ENCODE measurements around the gene P2RY2. TPM values are rescaled to one million over a fixed set of nuclear protein-coding genes. Genes with fewer than 3 reads are reported as not detected.
A peak's percentile ranks its signal among the peaks of the same experiment; 100 is the strongest.

Gene P2RY2
- total RNA-seq, 1 donor: 0.18 TPM

- peak; percentile 33 for DNase-seq (ENCODE audit: low read depth)
- no peak overlapping the region for H3K4me3 ChIP-seq (ENCODE audit: low read depth, low read length)
- no peak for TF ChIP-seq CTCF (IDR thresholded peaks at IDR 0.05; ENCODE audit: insufficient read depth, low read length)
Observed at GRCh38 chr11:73198677-73199076, 19.4 kb upstream of the P2RY2 start.

GRCh38 chr11:73199446-73199845, 18.6 kb upstream of the P2RY2 start:
- no peak for DNase-seq (ENCODE audit: low read depth)
- H3K4me3 ChIP-seq (ENCODE audit: low read depth, low read length): no peak overlapping the region
- no peak for TF ChIP-seq CTCF (IDR thresholded peaks at IDR 0.05; ENCODE audit: insufficient read depth, low read length)

GRCh38 chr11:73200256-73200655, 17.8 kb upstream of the P2RY2 start:
- no peak overlapping the region for H3K4me3 ChIP-seq (ENCODE audit: low read depth, low read length)
- DNase-seq (ENCODE audit: low read depth): no peak
- no peak for TF ChIP-seq CTCF (IDR thresholded peaks at IDR 0.05; ENCODE audit: insufficient read depth, low read length)

GRCh38 chr11:73201249-73201648, 16.8 kb upstream of the P2RY2 start:
- peak; percentile 65 for DNase-seq (ENCODE audit: low read depth)
- TF ChIP-seq CTCF (IDR thresholded peaks at IDR 0.05; ENCODE audit: insufficient read depth, low read length): no peak
- no peak overlapping the region for H3K4me3 ChIP-seq (ENCODE audit: low read depth, low read length)

GRCh38 chr11:73201888-73202780, 15.9 kb upstream of the P2RY2 start:
- H3K4me3 ChIP-seq (ENCODE audit: low read depth, low read length): no peak overlapping the region
- TF ChIP-seq CTCF (IDR thresholded peaks at IDR 0.05; ENCODE audit: insufficient read depth, low read length): no peak
- DNase-seq (ENCODE audit: low read depth): no peak

- TF ChIP-seq CTCF (IDR thresholded peaks at IDR 0.05; ENCODE audit: insufficient read depth, low read length): no peak
- DNase-seq (ENCODE audit: low read depth): no peak
- no peak overlapping the region for H3K4me3 ChIP-seq (ENCODE audit: low read depth, low read length)
Observed at GRCh38 chr11:73203322-73203721, 14.8 kb upstream of the P2RY2 start.

All from fibroblast of the aortic adventitia (primary cell).